Esophagus squamous epithelium (tissue), 5 donors: ENCODE results near the gene RAB6B. TPM values are rescaled to one million over a fixed set of nuclear protein-coding genes. Genes with fewer than 3 reads are reported as not detected.

ENCODE experiments used
- DNase-seq: peaks from one replicate; lab custom pipeline; 2025; lab: John Stamatoyannopoulos, UW
- H3K27ac ChIP-seq, 4 donors: fragments of 200-600 bp; sonication (generic); one replicate each; pipeline ENCODE4 v1.5.1; 2016 to 2019; ENCODE audit warnings: mild to moderate bottlenecking in 1 of 4
- H3K27me3 ChIP-seq, 4 donors: fragments of 200-600 bp; sonication (generic); 1 replicate in 3 of 4; 2 replicates in 1 of 4; pipeline versions ENCODE4 v1.5.1 to v1.6.0; 2017 to 2021; ENCODE audit warnings: antibody characterized with exemption in 1 of 4
- H3K36me3 ChIP-seq, 3 donors: fragments of 200-600 bp; sonication (generic); one replicate each; pipeline ENCODE4 v1.5.1; 2016 to 2019
- H3K4me1 ChIP-seq, 3 donors: fragments of 200-600 bp; sonication (generic); one replicate each; pipeline ENCODE4 v1.5.1; 2017 to 2019
- H3K4me3 ChIP-seq, 4 donors: fragments of 200-600 bp; sonication (generic); 1 replicate in 3 of 4; 2 replicates in 1 of 4; pipeline ENCODE4 v1.5.1; 2016 to 2019; ENCODE audit warnings: mild to moderate bottlenecking in 2 of 4, moderate library complexity in 1 of 4
- H3K9me3 ChIP-seq, 3 donors: fragments of 200-600 bp; sonication (generic); one replicate each; pipeline ENCODE4 v1.5.1; 2016 to 2019
- CTCF ChIP-seq, 6 experiments: fragments of 450-650 bp in 4 of 6; fragments of 200-600 bp in 2 of 6; sonication (generic) in 2 of 6; IDR thresholded peaks; one replicate each; pipeline ENCODE4 v1.5.1; 2016 to 2019; ENCODE audit warnings: antibody characterized with exemption in 6 of 6, mild to moderate bottlenecking in 4 of 6, moderate library complexity in 4 of 6
- POLR2A ChIP-seq, 4 donors: fragments of 450-650 bp; IDR thresholded peaks; one replicate each; pipeline ENCODE4 v1.6.1; 2017; ENCODE audit warnings: antibody characterized with exemption in 4 of 4, mild to moderate bottlenecking in 4 of 4, moderate library complexity in 3 of 4
- WGBS, 2 donors: methylation state at CpG; one replicate each; pipeline ENCODE4 v1.1.5; 2018; 5-methylcytosine and 5-hydroxymethylcytosine counted together
- intact Hi-C: fragments of 100-400 bp; cut with DNase I; formaldehyde crosslinking; loops from one replicate; pipeline ENCODE4 v1.15.0; 2022
- total RNA-seq, 4 donors: library from RNA; depleted of rRNA; stranded (reverse); fragments of >200 nt; gene quantifications; one replicate each; pipeline ENCODE4 v1.1.0, GENCODE V29; 2016
- donor health status: DM: yes; HTN: yes; CAD: no.

The RAB6B gene
- total RNA-seq, 4 donors from 2014 or later, result 0.09 to 1.7 (median 0.68) TPM

- Histone ChIP-seq H3K27ac (no peak overlapping the region), H3K27me3 (no peaks in the 10 kb centered on the region), H3K4me1 (peaks cover 0 to 19% (median 0%) of the 10 kb centered on the region in 3 donors), H3K9me3 (no peaks in the 10 kb centered on the region), H3K4me3 (no peak overlapping the region), H3K36me3 (peaks cover 0 to 20% (median 0%) of the 10 kb centered on the region in 3 donors)
- intact Hi-C loops, result no loop called here
- 80 to 90% methylated on average over 6 to 7 of the region's 10 CpGs for WGBS, 2 donors
- TF ChIP-seq CTCF (IDR thresholded peaks at IDR 0.05) (no peak), POLR2A (IDR thresholded peaks at IDR 0.05) (no peak)
- no peak for DNase-seq
Measured at GRCh38 chr3:133934073-133934970, 38.6 kb upstream of the RAB6B start.

- no peak overlapping the region for H3K4me3 ChIP-seq
- intact Hi-C loops, result no loop called here
- no peak for TF ChIP-seq POLR2A (IDR thresholded peaks at IDR 0.05)
- TF ChIP-seq CTCF (IDR thresholded peaks at IDR 0.05), result no peak
Measured at GRCh38 chr3:133933097-133934024, 37.7 kb upstream of the RAB6B start.

DNA sequence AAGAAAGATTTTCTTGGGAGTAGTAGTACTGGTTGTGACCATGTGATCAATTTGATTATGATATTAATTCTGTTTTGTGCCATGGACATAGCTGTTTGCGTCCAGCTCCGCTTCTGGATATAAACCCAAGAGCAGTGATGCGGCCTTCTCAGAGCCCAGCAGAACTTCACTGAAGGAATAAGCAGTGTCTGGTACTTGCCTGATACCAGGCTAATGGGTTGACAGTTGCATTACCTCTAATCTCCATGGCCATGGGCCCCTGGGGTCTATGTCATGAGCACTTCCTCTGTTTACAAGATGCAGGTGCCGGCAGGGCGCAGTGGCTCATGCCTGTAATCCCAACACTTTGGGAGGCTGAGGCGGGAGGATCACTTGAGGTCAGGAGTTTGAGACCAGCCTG is 36.3 kb upstream of the RAB6B start:
- Histone ChIP-seq H3K9me3 (no peaks in the 10 kb centered on the region), H3K36me3 (peaks cover 0 to 15% (median 0%) of the 10 kb centered on the region in 3 donors), H3K27ac (no peak overlapping the region), H3K4me1 (peaks cover 7 to 17% (median 12%) of the 10 kb centered on the region in 3 donors), H3K27me3 (peaks cover 0 to 12% (median 0%) of the 10 kb centered on the region in 4 donors), H3K4me3 (no peak overlapping the region)
- TF ChIP-seq CTCF (IDR thresholded peaks at IDR 0.05) (no peak), POLR2A (IDR thresholded peaks at IDR 0.05) (no peak)
- 90 to 93% methylated on average over 3 to 5 of the region's 6 CpGs for WGBS, 2 donors
- intact Hi-C loops, result no loop called here
- no peak for DNase-seq

More at GRCh38 chr3:133933097-133934024, 37.7 kb upstream of the RAB6B start:
- H3K27me3 ChIP-seq, result peaks cover 0 to 9% (median 0%) of the 10 kb centered on the region in 4 donors
- no peak for DNase-seq
- 83 to 89% methylated on average over 5 to 8 of the region's 9 CpGs for WGBS, 2 donors
- H3K27ac ChIP-seq, result no peak overlapping the region
- H3K9me3 ChIP-seq, result no peaks in the 10 kb centered on the region
- peaks cover 0 to 13% (median 0%) of the 10 kb centered on the region in 3 donors for H3K4me1 ChIP-seq
- peaks cover 0 to 20% (median 0%) of the 10 kb centered on the region in 3 donors for H3K36me3 ChIP-seq

GRCh38 chr3:133931084-133931483 is 35.4 kb upstream of the RAB6B start:
- peaks cover 9 to 20% (median 13%) of the 10 kb centered on the region in 3 donors for H3K4me1 ChIP-seq
- 89 to 98% methylated on average over 6 to 7 of the region's 8 CpGs for WGBS, 2 donors
- H3K36me3 ChIP-seq, result peaks cover 0 to 15% (median 0%) of the 10 kb centered on the region in 3 donors
- H3K4me3 ChIP-seq, result no peak overlapping the region
- TF ChIP-seq CTCF (IDR thresholded peaks at IDR 0.05) (no peak), POLR2A (IDR thresholded peaks at IDR 0.05) (no peak)
- intact Hi-C loops, result no loop called here
- H3K27me3 ChIP-seq, result peaks cover 0 to 12% (median 0%) of the 10 kb centered on the region in 4 donors
- DNase-seq, result no peak
- peak overlapping the region in 1 of 4 donors; percentile 10 for H3K27ac ChIP-seq
- H3K9me3 ChIP-seq, result no peaks in the 10 kb centered on the region
